ENCODE results near the gene CIC. TPM values are rescaled to one million over a fixed set of nuclear protein-coding genes. Genes with fewer than 3 reads are reported as not detected.

The CIC gene
- polyA plus RNA-seq, 1 donor (not counting 4 experiments of a cell fraction or from before 2014, with no cell fraction given), result 3.1 TPM

DNA sequence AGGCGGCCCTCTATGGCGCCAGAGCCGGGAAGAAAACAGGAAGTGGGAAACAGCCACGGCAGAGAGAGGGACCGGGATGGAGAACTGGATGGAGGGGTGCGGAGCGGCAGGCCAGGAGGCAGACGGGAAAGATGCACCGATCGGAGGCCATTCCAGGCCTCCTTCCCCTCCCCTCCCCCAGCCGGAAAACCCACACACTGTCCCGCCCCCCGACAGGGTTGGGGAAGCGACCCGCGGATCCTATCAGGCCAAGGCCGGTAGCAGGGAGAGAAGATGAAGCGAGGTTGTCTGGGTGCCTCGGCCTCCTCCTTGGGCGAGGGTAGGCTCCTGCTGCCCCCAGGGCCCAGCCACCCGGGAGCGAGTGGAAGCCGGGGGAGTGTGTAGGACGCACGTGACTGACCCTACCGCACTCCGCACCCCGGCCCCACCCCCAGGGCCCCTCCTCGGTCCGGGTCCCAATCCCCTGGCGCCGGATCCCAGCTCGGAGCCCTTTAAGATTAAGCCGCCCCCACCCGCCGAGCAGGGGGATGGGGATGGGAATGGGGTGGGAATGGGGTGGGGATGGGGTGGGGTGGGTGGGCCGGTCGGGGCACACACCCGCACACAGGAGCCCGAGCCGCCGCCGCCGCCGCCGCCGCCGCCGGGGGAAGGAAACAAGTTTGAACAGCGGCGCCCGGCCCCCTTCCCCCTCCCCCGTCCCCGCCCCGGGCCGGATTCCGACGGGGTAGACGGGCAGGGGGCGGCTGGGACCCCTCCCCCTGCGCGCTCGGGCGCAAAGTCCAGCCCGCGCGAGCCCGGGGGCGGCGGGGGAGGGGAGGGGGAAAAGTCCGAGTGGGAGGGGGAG lies 15.6 kb upstream of the CIC start:
- no peak for DNase-seq (ENCODE audit: low read depth, low spot score)

DNA sequence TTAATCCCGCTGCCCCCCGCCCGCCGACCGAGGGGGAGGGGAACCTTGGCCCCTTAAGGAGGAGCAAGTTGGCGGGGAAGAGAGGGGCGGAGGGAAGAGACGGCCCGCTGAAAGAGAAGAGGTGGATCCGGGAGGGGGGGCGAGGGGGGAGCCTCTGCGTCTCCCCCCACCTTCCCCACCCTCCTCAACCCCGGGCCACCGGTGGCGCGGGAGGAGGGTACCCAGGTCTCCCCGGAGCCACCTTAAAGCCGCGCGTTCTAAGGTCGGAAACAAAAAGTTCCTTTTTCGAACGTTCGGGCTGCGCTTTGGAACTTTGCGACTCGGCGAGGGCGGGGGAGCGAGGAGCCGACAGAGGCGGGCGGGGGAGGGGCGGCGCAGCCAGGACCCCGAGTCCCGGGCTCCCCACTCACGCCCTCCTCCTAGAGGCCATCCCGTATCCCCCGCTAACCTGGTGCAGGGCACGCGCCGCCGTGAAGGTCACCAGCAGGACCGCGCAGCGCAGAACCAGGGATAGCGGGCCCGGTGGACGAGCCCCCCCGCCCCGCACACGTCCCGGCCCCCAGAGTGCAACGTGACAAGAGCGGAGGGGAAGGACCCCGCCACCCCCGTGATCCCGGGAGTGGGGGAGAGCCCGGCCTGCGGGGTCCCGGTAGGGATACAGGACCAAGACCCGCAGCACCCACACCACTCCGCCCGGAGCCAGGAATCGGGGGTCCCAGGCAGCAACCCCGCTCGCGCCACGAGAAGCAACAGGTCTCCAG lies 14.8 kb upstream of the CIC start:
- H4K20me1 ChIP-seq (ENCODE audit: control insufficient read depth, extremely low read depth, insufficient read depth, low read length), result peaks cover 18% of the 10 kb centered on the region
- H3K27ac ChIP-seq (ENCODE audit: control insufficient read depth, insufficient read depth, low read length), result peak overlapping the region; percentile 89
- H3K4me2 ChIP-seq (ENCODE audit: control insufficient read depth, extremely low read depth, insufficient read depth, low read depth, low read length), result peak overlapping the region; percentile 27
- dilution Hi-C loops (cut with MboI; ENCODE audit: extremely low pct_ligation_motif_present, low sequenced_read_pairs), result no loop called here
- no peak for TF ChIP-seq EZH2 (IDR thresholded peaks at IDR 0.05; ENCODE audit: low read length)
- no peak for TF ChIP-seq CTCF (optimal IDR thresholded peaks at IDR 0.05 in 1 of 3, IDR thresholded peaks at IDR 0.05 in 1 of 3, conservative IDR thresholded peaks at IDR 0.05 in 1 of 3; ENCODE audit: extremely low read depth in 1 of 3, insufficient read depth in 2 of 3, low read length in 3 of 3)
- peaks cover 11 to 13% of the 10 kb centered on the region in 2 experiments for H3K36me3 ChIP-seq (ENCODE audit: control insufficient read depth in 2 of 2, extremely low read depth in 1 of 2, insufficient read depth in 2 of 2, low read length in 2 of 2)
- H3K9me1 ChIP-seq (ENCODE audit: control insufficient read depth, extremely low read depth, insufficient read depth, low read length), result no peaks in the 10 kb centered on the region
- FAIRE-seq, result no peak
- H2AFZ ChIP-seq (ENCODE audit: control insufficient read depth, low read length), result no peak overlapping the region
- DNase-seq (ENCODE audit: low read depth, low spot score), result no peak
- no peaks in the 10 kb centered on the region for H3K9me3 ChIP-seq (ENCODE audit: control insufficient read depth, low read depth, low read length)
- no peaks in the 10 kb centered on the region for H3K27me3 ChIP-seq (ENCODE audit: control insufficient read depth, extremely low read depth, insufficient read depth, low read length)
- H3K4me3 ChIP-seq (ENCODE audit: control insufficient read depth in 2 of 3, extremely low read depth in 1 of 3, insufficient read depth in 2 of 3, low read depth in 1 of 3, low read length in 3 of 3), result peak overlapping the region; percentile 71 to 92 (median 77)
- peaks cover 50% of the 10 kb centered on the region for H3K79me2 ChIP-seq (ENCODE audit: control insufficient read depth, insufficient read depth, low read length)
- H3K4me1 ChIP-seq (ENCODE audit: control insufficient read depth, extremely low read depth, insufficient read depth, low read length), result peaks cover 36% of the 10 kb centered on the region
- peak overlapping the region; percentile 95 for H3K9ac ChIP-seq (ENCODE audit: control insufficient read depth, extremely low read depth, insufficient read depth, low read length)

More for the DNA sequence above, 15.6 kb upstream of the CIC start:
- no peaks in the 10 kb centered on the region for H3K27me3 ChIP-seq (ENCODE audit: control insufficient read depth, extremely low read depth, insufficient read depth, low read length)
- TF ChIP-seq EZH2 (IDR thresholded peaks at IDR 0.05; ENCODE audit: low read length) (no peak), CTCF (optimal IDR thresholded peaks at IDR 0.05 in 1 of 3, IDR thresholded peaks at IDR 0.05 in 1 of 3, conservative IDR thresholded peaks at IDR 0.05 in 1 of 3; ENCODE audit: extremely low read depth in 1 of 3, insufficient read depth in 2 of 3, low read length in 3 of 3) (no peak)
- H3K79me2 ChIP-seq (ENCODE audit: control insufficient read depth, insufficient read depth, low read length), result peaks cover 56% of the 10 kb centered on the region
- no peaks in the 10 kb centered on the region for H3K9me1 ChIP-seq (ENCODE audit: control insufficient read depth, extremely low read depth, insufficient read depth, low read length)
- H3K4me1 ChIP-seq (ENCODE audit: control insufficient read depth, extremely low read depth, insufficient read depth, low read length), result peaks cover 36% of the 10 kb centered on the region
- peak overlapping the region; percentile 95 for H3K9ac ChIP-seq (ENCODE audit: control insufficient read depth, extremely low read depth, insufficient read depth, low read length)
- H3K9me3 ChIP-seq (ENCODE audit: control insufficient read depth, low read depth, low read length), result no peaks in the 10 kb centered on the region
- H3K36me3 ChIP-seq (ENCODE audit: control insufficient read depth in 2 of 2, extremely low read depth in 1 of 2, insufficient read depth in 2 of 2, low read length in 2 of 2), result peaks cover 13 to 21% of the 10 kb centered on the region in 2 experiments
- peaks cover 18% of the 10 kb centered on the region for H4K20me1 ChIP-seq (ENCODE audit: control insufficient read depth, extremely low read depth, insufficient read depth, low read length)
- peak overlapping the region; percentile 71 to 92 (median 75) for H3K4me3 ChIP-seq (ENCODE audit: control insufficient read depth in 2 of 3, extremely low read depth in 1 of 3, insufficient read depth in 2 of 3, low read depth in 1 of 3, low read length in 3 of 3)
- H3K4me2 ChIP-seq (ENCODE audit: control insufficient read depth, extremely low read depth, insufficient read depth, low read depth, low read length), result peak overlapping the region; percentile 91
- dilution Hi-C loops (cut with MboI; ENCODE audit: extremely low pct_ligation_motif_present, low sequenced_read_pairs), result no loop called here
- FAIRE-seq, result no peak
- H3K27ac ChIP-seq (ENCODE audit: control insufficient read depth, insufficient read depth, low read length), result peak overlapping the region; percentile 89
- H2AFZ ChIP-seq (ENCODE audit: control insufficient read depth, low read length), result no peak overlapping the region
